Measurements from ENCODE around the gene DNMT1. TPM values are rescaled to one million over a fixed set of nuclear protein-coding genes. Genes with fewer than 3 reads are reported as not detected.

DNMT1 gene
- total RNA-seq, 1 donor from 2014 or later: 354 TPM

DNA sequence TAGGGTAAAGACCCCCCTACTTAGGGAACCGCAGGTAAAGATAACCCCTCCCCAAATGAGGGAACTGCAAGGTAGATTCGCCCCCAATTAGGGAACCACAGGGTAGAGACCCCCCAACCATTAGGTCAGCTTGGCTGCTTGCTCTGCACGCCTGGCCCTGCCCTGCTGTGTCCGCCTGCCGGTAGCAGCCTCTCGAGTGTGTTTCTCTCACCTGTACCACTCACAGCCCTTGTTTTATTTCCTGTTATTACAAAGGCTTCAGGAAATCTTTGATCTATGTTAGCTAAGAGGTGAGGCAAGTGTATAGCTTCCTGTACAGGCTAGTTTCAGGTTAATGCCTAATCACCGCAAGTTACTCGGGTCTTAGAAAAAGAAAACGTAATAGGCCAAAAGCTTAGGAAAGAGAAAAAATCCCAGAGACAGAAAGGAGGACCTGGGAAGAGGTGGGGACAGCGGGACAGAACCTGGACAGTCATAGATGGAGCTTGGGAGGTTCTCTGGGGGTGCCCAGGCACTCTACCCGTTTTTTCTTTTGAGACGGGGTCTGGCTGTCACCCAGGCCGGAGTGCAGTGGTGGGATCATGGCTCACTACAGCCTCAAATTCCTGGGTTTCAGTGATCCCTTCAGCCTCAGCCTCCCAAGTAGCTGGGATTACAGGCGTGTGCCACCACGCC, 51.9 kb downstream of the DNMT1 start:
- intact Hi-C loops (cut with micrococcal nuclease): loop anchor here (1.0 kb wide), 1 partner anchor 324 kb away; the partner anchor contains the start of gene FBXL12

DNA sequence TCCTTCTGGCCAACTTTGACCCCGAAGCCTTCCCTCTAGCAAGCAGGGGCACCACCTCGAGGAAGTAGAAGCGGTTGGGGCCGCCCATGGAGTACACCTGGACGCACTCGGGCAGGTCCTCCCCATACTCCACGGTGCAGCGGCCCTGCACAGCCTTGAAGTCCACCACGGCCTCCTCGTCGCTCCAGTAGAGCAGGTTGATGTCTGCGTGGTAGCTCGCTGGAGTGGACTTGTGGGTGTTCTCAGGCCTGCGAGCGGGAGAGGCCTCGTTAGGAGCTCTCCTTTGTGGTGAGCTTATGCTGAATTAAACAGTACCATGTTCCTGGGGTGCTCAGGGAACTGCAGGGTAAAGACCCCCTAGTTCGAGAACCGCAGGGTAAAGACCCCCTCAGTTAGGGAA, 52.8 kb downstream of the DNMT1 start:
- intact Hi-C loops (cut with micrococcal nuclease): loop anchor here (1.0 kb wide), 1 partner anchor 323 kb away; the partner anchor contains the start of gene FBXL12

DNA sequence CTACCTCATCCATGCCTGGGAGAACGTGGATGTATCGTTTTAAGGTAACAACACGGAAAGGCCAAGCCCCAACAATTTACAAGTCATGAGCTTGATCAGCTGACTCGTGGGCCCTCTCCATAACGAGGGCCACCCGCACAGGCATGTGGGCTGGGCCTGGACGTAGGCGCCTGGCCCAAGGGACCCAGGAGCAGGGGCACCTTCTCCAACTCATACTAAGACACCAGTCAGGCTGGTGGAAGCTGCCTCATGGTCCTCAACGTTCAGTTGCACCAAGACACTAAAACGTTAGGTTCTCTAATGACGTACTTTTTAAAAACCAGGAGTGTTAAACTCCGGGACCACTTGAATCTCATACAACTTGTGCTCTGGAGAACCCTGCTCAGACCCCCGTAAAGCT, 53.3 kb downstream of the DNMT1 start:
- intact Hi-C loops (cut with micrococcal nuclease): no loop called here

DNA sequence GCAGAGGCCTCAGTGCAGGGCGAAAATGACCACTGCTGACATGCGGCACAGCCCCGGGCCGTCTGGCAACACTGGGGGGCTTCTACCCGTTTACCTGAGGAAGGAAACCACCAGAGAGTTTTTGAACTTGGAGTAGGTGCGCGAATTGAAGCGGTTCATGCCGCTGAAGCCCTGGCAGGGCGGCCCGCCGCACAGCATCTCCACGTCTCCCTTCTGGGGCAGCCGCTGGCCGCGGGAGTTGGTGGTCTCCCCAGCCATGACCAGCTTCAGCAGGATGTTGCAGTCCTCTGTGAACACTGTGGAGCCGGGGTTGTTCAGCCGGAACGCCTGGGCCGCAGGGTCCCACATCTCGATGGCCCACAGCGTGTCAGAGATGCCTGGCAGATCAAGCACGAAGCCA, 54.8 kb downstream of the DNMT1 start:
- intact Hi-C loops (cut with micrococcal nuclease): no loop called here

DNA sequence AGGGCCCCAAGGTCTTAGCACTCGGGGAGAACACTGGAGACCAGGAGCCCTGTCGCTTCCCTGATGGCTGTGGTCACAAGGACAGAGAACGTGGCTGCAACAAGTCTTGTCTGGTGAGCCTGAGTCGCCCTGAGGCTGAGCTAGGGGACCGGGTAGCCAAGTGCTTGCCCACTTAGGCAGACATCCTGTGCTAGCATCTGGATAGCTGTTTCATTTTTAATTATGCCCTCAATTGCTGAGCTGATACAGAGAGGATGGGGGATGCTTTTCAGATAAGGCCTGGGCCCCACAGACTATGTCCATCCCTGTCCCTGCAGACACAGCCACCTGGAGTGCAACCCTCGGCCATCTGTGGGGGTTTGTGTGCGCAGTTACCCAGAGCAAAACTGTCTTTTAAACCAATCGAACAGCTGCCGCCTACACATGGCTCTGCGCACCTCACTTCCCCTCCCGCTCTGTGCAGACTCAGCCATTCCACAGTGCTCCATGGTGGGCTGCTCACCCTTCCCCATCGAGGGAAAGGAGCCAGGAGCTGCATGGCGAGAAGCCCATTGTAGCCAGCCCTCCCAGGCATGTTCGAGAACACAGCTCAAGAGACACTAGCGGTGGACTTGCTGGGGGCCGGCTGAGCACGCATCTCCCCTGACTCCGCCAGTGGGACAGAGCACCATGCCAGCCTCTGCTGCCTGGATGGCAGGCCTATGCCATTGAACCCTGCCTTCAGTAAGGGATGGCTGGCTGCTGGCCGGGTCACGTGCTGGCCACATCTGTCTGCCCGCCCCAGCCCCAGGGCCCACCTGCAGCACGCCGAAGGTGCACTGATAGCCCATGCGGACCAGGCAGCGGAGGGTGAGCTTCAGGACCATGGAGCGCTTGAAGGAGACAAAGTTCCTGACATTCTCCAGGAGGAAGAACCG, 55.6 kb downstream of the DNMT1 start:
- intact Hi-C loops (cut with micrococcal nuclease): no loop called here

DNA sequence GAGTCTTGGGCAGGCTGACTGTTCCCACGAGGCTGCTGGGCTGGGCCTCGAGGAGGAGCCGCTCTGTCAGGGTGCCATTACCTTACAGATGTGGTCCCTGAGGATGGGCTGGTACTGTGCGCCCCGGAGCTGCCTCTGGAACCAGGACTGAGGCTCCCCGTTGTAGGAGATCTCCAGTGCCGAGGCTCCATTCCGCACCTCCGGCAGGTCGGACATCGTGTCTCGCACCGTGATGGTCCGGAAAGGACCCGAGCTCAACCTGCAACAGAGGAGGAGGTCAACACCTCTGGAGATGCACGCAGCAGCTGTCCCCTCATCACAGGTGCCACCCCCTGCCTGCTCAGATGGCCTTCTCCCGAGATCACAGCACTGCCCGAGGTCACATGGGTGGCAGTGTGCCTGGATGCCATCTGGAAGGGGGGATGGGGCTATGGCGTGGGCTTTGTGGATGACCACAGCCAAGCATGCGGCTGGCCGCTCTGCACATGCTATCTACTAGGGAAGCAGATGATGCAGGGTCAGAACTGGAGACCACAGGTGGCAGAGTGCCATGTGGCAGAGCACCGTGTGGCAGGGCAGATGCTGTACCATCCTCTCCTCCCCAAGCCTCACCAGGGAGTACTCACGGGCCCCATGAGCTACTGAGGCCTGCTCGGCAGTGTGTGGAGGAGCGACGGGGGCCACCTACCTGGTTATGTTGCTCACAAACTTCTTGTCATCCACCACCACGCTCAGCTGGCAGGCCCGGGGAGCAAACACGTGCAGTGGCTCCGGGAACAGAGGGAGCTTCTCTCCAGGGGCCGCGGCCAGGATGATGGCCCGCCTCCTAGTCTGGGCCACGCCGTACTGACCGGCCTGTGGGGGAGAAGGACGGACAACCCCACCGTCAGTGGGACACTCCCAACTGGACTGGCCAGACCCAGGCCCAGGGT, 56.7 kb downstream of the DNMT1 start:
- intact Hi-C loops (cut with micrococcal nuclease): no loop called here

DNA sequence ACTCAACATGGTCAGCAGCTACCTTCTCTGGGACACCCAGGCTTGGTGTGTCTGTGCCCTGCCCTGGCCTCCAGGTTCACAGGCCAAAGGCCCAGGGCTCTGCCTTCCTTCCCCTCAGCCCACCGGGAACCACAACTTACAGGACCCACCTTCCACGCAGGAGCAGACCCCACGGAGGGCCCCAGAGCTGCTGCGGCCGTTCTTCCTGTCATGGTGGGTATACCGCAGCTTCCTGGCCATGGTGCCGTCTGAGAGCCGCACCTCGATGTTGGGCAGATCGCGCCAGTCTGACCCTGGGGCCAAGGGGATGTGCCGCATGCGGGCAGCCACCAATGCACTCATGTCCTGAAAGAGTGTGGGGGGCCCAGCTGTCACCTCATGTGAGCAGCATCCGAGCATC, 57.8 kb downstream of the DNMT1 start:
- intact Hi-C loops (cut with micrococcal nuclease): no loop called here

DNA sequence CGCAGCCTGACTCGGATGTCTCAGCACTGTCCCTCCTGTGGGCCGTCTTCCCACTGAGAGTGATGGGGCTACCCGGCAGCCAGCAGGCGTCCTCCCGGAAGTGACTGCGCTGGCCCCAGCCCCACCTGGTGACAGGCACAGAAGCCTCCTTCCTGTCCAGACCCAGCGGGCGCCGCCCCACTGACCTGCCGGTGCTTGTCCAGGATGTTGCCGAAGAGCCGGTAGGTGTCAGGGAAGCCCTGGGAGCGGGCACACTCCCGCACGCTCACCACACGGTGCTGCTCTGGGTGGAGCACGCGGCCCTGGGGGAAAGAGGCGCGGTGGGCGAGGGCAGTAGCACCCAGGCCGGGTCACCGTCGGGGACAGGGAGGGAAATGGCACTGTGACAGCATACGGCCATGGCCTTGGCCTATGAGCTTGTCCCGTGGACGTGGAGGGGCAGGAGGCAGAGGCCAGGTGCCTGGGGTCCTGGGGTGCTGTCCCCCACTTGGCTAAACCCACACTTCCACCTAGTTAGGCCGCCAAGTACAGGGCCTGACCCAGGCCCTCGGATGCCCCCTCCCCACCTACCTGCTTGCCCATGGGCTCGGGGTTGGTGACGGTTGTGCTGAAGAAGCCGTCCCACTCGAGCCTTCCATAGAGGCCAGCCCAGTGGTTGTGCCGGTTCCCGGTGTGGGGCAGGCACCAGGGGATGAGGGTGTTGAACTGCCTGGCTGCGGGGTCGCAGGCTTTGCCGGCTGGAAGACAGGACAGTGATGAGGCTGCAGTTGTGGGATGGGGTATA, 59.0 kb downstream of the DNMT1 start:
- intact Hi-C loops (cut with micrococcal nuclease): no loop called here

DNA sequence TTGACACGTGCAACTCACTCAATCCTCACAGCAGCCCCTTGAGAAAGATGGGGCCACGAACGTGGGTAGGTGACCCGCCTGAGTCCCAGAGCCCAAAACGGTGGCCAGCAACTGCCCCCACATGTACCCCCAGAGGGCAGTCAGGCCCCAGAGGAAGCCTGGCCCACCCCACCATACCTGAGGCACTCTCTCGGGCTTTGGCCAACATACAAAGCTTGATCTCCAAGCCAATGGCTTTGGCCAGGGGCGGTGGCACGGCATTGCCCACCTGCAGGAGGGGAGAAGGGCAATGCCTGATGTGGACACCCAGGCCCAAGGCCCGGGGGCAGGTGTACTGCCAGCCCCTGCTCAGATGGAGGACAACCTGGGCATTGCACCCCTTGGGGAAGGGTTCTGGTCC, 60.7 kb downstream of the DNMT1 start:
- intact Hi-C loops (cut with micrococcal nuclease): no loop called here

DNA sequence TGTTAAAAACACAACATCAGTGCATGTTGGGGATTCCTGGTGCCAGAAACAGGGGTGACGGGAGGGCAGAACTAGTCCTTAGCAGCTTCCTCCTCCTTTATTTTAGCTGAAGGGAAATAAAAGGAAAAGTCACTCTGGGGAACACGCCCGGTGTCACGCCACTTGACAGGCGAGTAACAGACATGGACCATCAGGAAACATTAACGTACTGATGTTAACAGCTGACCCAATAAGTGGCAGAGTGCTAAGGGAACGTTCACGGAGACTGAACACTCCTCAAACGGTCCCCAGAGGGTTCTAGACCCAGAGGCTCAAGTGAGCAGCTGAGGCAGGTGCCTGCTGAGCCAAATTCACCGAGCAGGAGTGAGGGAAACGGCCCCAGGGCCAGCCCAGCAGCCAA, 61.2 kb downstream of the DNMT1 start:
- intact Hi-C loops (cut with micrococcal nuclease): no loop called here

DNA sequence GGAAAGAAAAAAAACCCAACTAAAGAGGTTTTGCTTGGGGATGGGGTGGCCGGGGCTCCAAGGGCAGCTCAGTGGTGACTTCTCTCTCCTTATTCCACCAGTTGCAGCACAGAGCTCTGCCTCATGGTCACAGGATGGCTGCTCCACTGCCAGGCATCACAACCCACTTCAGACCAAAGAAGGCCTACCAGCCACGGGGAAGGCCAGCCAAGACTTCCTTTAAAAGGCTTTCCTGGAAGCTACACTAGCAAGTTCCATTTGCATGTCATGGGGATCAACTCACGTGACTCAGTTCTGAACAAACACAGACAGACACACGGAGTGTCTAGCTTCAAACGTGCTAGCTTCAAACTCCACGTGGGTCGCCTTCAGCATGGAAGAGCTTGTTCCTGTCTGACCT, 61.8 kb downstream of the DNMT1 start:
- intact Hi-C loops (cut with micrococcal nuclease): no loop called here

DNA sequence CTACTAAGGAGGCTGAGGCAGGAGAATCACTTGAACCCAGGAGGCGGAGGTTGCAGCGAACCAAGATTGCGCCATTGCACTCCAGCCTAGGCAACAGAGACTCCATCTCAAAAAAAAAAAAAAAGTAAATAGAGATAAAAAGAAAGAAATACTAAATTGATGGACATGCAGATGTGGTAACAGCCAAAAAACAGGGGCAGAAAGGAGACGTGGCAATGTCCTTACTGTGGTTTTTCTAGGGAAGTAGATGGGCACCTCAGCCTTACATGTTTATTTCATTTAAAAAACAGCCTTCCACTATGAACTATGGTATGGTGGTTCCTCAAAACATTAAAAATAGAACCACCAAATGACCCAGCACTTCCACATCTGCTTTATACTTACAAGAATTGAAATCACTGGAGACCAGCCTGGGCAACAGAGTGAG, 68.5 kb downstream of the DNMT1 start:
- intact Hi-C loops (cut with micrococcal nuclease): no loop called here

DNA sequence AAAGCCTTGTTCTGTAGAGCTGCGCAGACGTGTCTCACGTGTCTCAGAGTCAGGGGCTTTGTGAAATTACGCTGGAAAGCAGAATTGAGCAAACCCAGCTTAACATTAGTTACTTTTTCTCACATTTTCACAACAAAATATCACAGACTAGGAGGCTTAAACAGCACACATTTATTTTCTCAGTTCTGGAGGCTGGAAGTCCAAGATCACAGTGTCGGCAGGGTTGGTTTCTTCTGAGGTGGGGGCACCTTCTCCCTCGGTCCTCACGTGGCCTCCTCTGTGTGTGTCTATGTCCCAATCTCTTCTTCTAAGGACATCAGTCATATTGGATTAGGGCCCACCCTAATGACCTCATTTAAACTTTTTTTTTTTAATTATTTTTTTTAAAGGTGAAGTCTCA, 70.3 kb downstream of the DNMT1 start:
- intact Hi-C loops (cut with micrococcal nuclease): no loop called here

DNA sequence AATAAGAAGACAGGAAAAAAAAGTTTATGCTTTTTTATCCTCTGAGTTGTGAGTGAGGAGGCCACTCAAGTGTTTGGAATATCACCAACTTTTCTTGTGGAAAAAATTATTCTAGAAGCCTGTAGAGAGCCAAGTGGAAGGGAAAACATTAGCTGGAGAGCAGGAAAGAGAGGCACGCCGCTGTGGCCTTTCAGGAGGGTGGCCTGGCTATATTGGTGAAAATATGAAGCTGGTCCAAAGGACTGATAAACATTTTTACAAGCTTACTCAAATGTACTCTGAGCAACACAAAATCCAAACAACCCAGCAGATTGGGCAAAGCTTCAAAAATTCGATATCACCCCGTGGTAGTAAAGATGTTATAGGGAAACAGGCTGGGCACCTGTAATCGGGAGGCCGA, 72.7 kb downstream of the DNMT1 start:
- intact Hi-C loops (cut with micrococcal nuclease): no loop called here

DNA sequence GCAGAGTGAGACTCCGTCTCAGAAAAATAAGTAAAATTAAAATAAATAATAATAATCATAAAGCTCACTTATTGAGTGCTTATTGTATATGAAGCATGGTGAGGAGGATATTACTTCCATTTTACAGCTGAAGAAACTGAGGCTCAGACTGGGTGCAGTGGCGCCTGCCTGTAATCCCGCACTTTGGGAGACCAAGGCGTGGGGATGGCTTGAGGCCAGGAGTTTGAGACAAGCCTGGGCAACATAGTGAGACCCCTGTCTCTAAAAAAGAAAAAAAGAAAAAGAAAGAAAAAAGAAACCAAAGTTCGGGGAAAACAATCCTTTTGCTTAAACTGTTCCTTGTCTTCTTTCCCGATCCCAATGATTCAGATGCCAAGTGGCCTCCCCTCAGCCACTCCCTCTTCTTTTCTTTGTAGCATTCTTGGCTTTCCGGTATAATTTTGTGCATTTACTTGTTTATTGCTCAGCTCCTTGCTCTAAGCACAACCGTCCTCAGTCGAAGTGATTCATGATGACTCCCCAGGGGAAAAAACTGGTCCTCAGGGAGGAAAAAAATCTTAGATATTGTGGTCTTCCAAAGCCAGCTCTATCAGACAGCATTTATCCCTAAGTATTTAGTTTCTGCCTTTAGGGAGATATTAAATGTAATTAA, 74.1 kb downstream of the DNMT1 start:
- intact Hi-C loops (cut with micrococcal nuclease): loop anchor here (1.0 to 2.0 kb wide), 2 partner anchors 74 to 131 kb away; partner anchors contain the start of gene DNMT1

DNA sequence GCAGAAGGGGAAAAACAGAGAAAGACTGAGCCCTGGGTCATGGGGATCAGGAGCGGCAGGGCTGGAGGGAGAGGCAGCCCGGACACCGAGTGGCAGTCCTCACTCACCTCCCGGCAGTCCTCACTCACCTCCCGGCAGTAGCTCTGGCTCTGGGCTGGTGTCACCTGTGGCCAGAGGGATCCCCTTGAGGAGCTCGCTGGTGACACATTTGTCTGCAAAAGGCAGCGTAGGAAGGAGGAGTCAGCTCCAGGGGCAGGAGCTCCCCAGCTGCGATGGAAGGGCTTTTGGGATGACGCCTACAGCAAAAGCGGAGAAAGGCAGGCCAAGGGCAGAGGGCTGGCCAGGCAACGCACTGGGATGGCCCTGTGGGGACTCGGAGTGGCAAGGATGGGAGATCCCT, 75.8 kb downstream of the DNMT1 start:
- intact Hi-C loops (cut with micrococcal nuclease): loop anchor here (1.0 kb wide), 2 partner anchors 13 to 33 kb away; partner anchors contain the start of genes PPAN and SHFL

DNA sequence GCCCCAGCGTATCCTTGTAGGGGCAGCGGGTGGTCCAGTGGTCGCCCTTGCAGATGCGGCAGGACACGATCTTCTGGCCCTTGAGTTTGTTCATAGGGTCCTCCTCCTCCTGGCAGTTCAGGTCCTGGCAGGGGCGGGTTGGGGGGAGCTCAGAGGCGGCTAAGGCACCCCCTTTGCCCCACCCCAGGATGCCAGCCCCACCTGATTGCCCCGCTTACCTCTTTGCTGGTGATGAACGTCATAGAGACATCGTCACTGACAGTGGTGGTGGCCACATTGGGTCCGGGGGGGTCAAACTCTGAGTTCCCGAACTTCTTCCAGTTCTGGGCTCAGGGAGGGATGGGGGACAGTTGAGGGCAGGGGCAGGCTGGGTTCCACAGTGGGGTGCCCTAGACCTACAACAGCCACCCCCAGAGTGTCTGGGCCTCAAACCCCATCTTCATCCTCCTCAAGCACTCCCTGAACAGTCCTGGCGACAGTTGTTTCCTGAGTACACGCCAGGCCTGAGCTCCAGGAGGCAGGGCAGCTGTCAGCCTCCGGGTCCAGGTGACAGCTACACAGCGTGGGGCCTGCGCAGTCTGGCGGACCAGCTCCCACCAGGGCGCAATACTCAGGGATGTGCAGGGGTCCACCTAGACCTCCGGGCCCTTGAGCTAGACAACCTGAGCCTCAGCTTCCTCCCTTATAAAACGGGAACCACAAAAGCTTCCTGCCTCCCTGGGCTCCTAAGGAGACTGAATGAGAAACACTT, 77.7 kb downstream of the DNMT1 start:
- intact Hi-C loops (cut with micrococcal nuclease): no loop called here

DNA sequence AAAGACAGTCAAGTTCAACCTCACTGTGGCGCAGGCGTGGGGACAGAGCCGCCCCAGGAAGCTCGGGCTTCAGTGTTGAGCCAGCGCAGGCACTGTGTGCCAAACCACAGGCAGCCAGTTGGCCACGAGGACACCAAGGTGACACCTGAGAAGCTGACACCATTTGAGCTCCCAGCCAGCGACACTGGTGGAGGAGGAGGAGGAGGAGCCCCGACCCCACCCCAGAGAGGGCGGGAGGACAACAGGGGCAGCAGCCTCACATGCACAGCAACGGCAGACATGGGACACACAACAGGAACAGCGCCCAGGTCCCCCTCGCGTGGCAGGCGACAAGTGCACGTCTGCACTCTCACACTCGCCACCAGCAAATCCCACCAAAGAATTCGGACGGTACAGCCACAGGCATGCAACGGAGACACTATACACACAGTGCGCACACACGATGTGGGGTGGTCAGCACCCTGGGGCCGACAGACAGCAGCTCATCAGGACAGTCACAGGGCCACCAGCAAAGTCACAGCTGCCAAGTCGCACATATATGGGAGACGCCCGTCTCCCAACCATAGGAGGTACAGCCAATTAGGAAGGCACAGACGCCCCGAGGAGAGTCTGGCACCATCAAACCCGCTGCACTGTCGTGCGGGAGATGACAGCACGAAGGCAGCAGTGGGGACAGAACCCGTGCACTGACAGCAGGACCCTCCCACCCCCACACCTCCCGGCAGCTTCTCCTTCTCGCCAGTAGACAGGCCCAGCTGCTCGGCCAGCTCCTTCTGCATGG, 78.5 kb downstream of the DNMT1 start:
- intact Hi-C loops (cut with micrococcal nuclease): no loop called here

Data from T-helper 1 cell treated with Interleukin-12 subunit alpha and Interleukin-12 subunit beta and Interleukin-4 antibody, amounts not matched to agents 30 ng/mL and 1 ng/mL, for 36 hours (primary cell).